NCI-H2227 (cell line): ENCODE measurements around the gene FAM228B.
"Not testable (repeated sequence)": the region's sequence is repeated elsewhere in the genome, so short reads cannot be mapped to it uniquely, and the experiment has no call there.

ENCODE experiments used
- DNase-seq: peaks from one replicate; lab custom pipeline; 2025; ENCODE audit not compliant: unreplicated experiment; lab: John Stamatoyannopoulos, UW

FAM228B gene

DNA sequence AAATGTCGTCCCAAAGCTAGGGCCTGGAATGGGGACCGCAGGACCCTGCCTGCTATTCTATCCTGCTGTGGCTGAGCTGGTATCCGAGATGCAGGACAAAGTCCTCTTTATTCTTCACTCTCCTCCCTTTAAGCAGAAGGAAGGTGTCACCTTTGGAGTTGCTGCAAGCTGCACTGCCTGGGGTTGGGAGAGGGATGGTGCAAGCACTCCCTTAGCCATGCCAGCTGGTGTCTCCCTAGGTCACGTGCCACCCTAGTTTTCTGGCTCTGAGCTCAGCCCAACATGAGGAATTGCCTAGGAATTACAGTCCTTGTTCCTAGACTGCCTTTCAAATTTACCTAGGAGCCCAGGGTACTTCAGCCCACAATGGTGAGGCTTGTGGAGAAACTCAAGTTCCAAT lies 30.2 kb downstream of the FAM228B start:
- no peak for DNase-seq

DNA sequence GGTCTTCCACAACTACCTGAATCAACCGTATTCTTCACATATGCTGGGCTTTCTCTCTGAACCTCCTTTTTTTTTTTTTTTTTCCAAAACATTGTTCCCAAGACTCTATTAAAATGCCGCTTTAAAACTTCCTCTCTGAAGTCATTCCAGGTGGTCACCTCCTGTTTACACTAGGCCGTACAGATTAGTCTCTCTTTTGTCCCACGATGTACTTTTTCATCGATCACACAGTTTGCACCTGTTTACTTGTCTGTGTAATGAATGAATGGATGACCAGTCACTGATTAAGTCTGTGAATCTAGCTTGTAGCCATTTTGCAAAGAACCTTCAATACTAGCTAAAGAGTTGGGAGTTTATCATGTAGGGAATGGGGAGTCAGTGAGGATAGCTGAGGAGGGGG lies 34.9 kb downstream of the FAM228B start:
- no peak for DNase-seq

DNA sequence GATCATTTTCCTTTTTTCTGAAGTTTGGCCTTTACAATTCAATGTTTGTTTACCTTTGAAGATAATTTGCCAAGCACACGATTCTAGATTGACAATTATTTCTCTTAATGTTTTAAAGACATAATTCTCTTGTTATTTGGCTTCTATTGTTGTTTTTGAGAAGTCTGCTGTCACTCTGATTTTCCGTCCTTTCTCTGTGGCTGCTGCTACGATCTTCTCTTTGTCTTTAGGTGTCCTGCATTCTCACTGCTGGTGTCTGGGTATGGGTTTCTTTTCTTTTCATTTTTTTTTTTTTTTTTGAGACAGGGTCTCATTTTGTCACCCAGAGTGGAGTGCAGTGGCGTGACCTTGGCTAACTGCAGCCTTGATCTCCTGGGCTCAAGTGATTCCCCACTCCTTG lies 36.4 kb downstream of the FAM228B start:
- DNase-seq, result no peak

DNA sequence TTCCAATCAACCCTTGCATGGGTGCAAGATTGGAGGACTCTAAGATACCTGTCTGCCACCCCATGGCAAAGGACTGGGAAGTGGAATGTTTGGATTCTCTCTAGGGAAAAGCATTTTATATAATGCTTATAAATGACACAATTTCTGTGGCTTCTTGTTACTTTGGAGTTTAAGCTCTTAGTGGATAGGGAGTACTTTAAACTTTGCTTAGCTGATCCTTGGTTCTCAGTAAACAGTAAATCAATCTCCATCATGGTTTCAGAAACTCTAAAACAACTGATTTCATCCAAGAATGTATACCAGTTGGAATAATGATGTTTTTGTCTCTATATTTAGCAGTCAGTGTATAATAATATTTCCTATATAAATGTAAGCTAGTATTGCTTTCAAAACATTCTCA lies 37.5 kb downstream of the FAM228B start:
- no peak for DNase-seq

GRCh38 chr2:24162494-24162893 lies 39.2 kb downstream of the FAM228B start:
- no peak for DNase-seq

- DNase-seq, result no peak
These were observed 39.9 kb downstream of the FAM228B start for GRCh38 chr2:24163186-24163585.

- DNase-seq, result no peak
These were observed 40.3 kb downstream of the FAM228B start for GRCh38 chr2:24163601-24164000.

DNA sequence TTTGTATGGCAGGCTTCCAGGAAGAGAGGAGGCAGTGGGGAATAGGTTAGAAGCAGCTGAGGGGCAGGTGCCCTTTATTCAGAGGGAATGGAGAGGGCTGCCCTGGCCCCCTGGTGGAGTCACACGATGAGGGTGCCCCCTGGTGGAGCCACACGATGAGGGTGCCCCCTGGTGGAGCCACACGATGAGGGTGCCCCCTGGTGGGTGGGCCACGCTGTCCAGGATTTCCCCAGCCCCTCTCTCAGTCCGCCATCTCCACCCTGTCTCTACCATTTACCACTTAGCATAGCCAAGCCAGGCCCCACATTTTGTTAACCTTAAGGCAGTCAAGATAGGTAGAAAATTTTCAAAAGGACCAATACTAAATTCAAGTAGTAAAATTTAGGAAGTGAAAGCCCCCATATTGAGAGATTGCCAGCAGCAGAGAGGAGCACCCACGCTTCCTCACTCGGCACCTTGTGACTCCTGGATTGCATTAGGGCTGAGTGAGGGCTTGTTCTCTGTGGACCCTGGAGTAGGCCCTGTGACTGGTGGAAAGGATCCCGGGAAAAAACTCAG lies 41.2 kb downstream of the FAM228B start:
- no peak for DNase-seq

DNA sequence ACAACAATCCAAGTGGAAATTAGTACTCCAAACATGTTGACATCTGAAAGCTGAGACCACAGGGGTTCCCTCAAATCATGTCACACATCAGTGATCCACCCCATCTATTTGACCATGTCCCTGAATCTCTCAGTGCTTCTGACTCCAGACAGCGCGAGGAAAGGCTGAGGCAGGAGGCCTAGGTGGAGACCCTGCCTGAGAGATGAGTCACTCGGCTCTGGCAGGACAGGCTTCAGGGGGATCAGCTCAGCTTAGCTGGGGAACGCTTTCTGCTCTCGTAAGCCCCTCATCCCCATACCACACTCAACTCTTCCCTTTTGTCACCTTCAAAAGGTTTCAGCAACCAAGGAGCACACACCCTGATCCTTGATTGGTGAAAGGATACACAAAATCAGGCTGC lies 45.8 kb downstream of the FAM228B start:
- no peak for DNase-seq

GRCh38 chr2:24174851-24175277 lies 51.6 kb downstream of the FAM228B start, which contains the start of gene FAM228A:
TSS of gene FAM228A (plus strand) at chr2:24175053. CDS start at chr2:24175481, 428 bp downstream.
- no peak for DNase-seq

DNA sequence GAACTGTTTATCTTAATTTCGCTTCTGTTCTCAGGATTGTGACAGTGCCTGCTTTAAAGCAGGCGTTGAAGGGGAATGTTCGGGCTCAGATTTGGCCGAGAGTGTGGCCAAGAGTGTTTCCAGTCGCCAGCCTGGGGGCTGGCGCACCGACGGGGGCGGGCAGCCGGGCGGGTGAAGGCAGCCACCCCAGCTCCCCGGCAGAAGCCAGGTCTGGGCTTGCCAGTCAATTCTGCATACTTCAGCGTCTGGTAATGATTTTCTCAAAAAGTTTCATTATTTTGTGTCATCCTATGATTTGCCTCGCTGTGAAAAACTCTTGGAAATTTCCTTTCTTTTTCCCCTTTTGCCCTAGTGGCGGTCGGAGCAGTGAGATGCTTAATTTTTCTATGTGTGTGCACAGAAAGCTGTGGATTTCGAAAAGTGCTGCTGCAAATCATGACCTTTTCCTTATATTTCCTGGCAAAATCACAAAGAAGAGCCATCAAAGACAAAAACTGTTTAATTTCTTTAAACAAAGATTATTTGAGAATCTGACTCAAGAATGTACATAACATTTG lies 52.4 kb downstream of the FAM228B start:
- DNase-seq, result no peak

- no peak for DNase-seq
These were observed 53.1 kb downstream of the FAM228B start for GRCh38 chr2:24176326-24176725.

GRCh38 chr2:24179683-24180082 lies 56.4 kb downstream of the FAM228B start:
- no peak for DNase-seq

GRCh38 chr2:24181849-24182248 lies 58.6 kb downstream of the FAM228B start:
- DNase-seq, result no peak

DNA sequence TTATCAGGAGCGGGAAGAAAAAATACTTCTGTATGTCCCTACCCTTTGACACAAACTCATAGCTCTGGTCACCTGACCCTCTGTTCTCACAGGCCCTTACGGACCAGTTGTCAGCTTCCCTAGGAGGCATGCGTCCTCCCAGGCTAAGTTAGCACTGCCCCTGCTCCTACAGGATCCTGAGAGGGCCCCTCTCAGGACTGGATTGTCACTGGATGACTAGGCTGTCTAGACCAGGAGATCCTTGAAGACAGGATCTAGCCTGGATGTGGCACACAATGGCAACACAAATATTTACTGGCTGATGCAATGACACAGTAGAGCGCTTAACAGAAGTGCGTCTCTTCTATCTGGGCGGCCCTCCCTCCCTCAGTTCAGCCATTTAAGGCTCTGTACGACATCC lies 59.2 kb downstream of the FAM228B start:
- no peak for DNase-seq

- DNase-seq, result no peak
These were observed 60.2 kb downstream of the FAM228B start for GRCh38 chr2:24183366-24184069.

DNA sequence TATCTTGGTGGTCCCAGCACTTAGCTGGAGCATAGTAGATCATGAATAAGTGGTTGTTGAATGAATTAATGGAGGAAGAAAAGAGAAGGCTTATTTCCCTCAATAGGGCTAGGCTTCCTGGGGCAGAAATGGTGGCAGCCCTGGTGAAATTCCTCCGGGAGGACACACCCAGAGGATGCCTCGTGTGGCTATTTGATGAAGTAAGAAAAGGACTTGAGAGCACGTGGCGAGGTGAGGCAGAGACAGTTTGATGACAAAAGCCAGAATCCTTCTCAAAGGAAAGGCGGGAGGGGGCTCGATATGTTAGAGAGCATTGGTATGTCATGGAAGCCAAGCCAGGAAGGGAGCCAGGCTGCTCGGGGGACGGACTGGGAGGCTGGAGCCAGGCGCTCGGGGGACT lies 66.3 kb downstream of the FAM228B start:
- no peak for DNase-seq

GRCh38 chr2:24190503-24190902 lies 67.2 kb downstream of the FAM228B start:
- no peak for DNase-seq

DNA sequence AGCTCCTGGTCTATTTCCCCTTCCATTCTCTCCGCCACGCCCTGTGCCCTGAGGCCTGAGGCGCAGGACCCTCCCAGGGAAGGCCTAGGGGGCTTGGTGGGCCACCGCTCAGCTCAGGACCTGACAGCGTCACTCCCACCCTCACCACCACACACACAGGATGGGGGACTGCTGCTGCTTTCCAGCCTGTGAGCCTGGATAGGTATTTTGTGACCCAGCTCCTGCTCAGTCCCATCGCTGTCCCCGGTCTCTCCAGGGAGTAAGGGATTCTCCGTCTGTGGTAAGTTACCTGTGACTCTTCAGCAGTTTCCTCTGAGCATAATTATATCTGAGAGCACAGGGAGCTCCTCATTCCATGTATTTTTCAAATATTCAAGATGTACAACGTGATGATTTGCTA lies 67.9 kb downstream of the FAM228B start:
- no peak for DNase-seq

DNA sequence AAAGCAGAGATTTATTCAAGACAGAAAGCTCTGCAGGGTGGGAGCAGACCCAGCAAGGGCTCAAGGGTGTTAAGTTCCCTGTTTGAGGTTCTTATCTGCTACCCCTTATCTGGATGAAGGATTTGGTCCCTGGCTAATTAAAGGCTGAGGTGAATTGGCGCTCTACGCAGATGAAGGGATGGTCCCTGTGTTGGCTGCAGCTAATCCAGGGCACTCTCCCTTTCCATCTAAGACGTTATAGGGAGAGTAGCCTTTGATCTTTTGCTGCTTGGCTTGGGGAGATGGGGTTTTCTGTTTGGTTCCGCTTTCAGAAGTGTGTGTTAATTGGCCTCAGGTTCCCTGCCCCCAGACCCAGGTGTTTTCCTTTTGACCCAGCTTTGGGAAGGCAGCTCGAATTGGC lies 68.6 kb downstream of the FAM228B start:
- DNase-seq, result no peak

- DNase-seq, result not testable (repeated sequence)
These were observed 73.9 kb downstream of the FAM228B start for GRCh38 chr2:24197213-24197612.

DNA sequence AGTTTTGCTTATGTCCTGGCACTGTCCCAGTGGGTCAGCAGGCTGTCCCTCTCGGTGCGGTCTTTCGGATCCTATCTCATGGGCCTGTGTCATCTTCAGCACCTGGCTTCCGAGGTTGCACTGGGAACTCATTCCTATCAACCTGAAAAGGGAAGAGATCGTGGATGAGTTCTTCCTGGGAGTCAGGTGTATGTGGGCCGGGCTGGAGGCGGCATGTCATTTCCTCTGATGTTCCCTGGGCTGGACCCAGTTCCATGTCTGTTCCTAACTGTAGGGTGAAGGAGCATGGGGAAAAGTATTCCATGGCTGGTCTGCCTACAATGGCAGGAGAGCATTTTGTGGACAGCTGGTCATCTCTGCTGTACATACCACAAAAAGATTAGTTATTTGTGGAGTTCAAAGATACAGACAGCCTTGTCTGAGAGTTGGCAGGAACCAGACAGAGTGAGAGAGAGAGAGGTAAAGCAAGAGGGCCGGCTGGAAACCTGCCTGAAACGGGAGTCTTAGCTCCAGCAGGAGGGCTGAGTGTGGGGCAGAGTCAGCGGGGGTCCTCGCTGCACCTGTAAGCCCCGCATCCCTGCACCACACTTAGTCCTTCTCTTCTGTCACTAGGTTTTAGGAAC lies 76.8 kb downstream of the FAM228B start:
- no peak for DNase-seq
